ENCODE data around the gene ITM2B.

GRCh38 chr13:48233046-48233888, at the start of gene ITM2B:
- TF ChIP-seq CTCF (IDR thresholded peaks at IDR 0.05): peak; percentile 57
- no peak for TF ChIP-seq EZH2 (IDR thresholded peaks at IDR 0.05; ENCODE audit: borderline replicate concordance, insufficient read depth, low read depth, low read length, poor library complexity, severe bottlenecking)
